ENCODE measurements around the gene HSPB8. TPM values are rescaled to one million over a fixed set of nuclear protein-coding genes. Genes with fewer than 3 reads are reported as not detected.

HSPB8 gene
- total and polyA plus RNA-seq, 4 donors, result 49.0 to 381 (median 93.9) TPM

GRCh38 chr12:119158402-119158801 is 20.3 kb upstream of the HSPB8 start:
- Histone ChIP-seq H3K27me3 (ENCODE audit: control insufficient read depth in 1 of 2, insufficient read depth in 2 of 2, low read length in 1 of 2) (no peaks in the 10 kb centered on the region), H3K4me1 (ENCODE audit: control insufficient read depth in 1 of 2, insufficient read depth in 2 of 2, low read length in 2 of 2) (peaks cover 5 to 6% of the 10 kb centered on the region in 2 donors), H3K4me3 (ENCODE audit: low read length in 2 of 2) (no peak overlapping the region), H3K9me3 (ENCODE audit: control insufficient read depth, low read length) (no peaks in the 10 kb centered on the region), H3K27ac (ENCODE audit: low read depth in 1 of 2, low read length in 2 of 2) (peak overlapping the region in 1 of 2 donors; percentile 57), H3K36me3 (ENCODE audit: control insufficient read depth in 1 of 2, insufficient read depth in 2 of 2, low read length in 1 of 2) (no peaks in the 10 kb centered on the region)
- intact Hi-C loops (cut with DNase I), result loop anchor here in 1 of 2 donors (1.0 kb wide), 1 partner anchor 18 kb away; no protein-coding TSS in a partner anchor
- WGBS, 2 donors, result 7 to 13% methylated on average over 7 of the region's 7 CpGs
- DNase-seq (no peak), ATAC-seq (ENCODE audit: low FRiP score) (peak; percentile 45)

DNA sequence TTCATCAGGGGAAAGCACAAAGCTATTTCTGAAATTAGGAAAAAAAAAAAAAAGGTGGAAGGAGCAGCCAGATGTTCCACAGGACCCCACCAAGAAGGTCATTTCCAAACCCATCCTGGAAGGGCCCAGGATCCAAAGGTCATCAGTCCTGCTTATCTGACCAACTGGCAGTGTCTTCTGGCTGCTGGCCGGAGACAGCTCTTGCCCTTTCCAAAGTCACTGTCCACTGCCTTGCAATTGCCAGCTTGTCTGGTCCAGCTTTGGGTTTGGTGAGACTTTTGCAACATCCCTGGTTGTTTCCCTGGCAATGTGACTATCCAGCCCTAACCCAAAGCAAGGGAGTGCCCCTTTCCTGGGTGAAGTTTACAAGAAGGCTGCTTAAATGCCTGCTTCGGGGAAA is 18.9 kb upstream of the HSPB8 start:
- Histone ChIP-seq H3K9me3 (ENCODE audit: control insufficient read depth, low read length) (no peaks in the 10 kb centered on the region), H3K27me3 (ENCODE audit: control insufficient read depth in 1 of 2, insufficient read depth in 2 of 2, low read length in 1 of 2) (no peaks in the 10 kb centered on the region), H3K4me1 (ENCODE audit: control insufficient read depth in 1 of 2, insufficient read depth in 2 of 2, low read length in 2 of 2) (peaks cover 6 to 7% of the 10 kb centered on the region in 2 donors), H3K36me3 (ENCODE audit: control insufficient read depth in 1 of 2, insufficient read depth in 2 of 2, low read length in 1 of 2) (no peaks in the 10 kb centered on the region), H3K4me3 (ENCODE audit: low read length in 2 of 2) (no peak overlapping the region), H3K27ac (ENCODE audit: low read depth in 1 of 2, low read length in 2 of 2) (peak overlapping the region in 1 of 2 donors; percentile 10)
- DNase-seq (no peak), ATAC-seq (ENCODE audit: low FRiP score) (no peak)
- intact Hi-C loops (cut with DNase I), result no loop called here
- WGBS, 2 donors, result 88 to 94% methylated on average over 2 of the region's 2 CpGs

GRCh38 chr12:119167902-119168301 is 10.8 kb upstream of the HSPB8 start:
- intact Hi-C loops (cut with DNase I), result no loop called here
- ATAC-seq (ENCODE audit: low FRiP score) (no peak), DNase-seq (no peak)
- Histone ChIP-seq H3K27me3 (ENCODE audit: control insufficient read depth in 1 of 2, insufficient read depth in 2 of 2, low read length in 1 of 2) (no peaks in the 10 kb centered on the region), H3K4me1 (ENCODE audit: control insufficient read depth in 1 of 2, insufficient read depth in 2 of 2, low read length in 2 of 2) (peaks cover 1 to 2% of the 10 kb centered on the region in 2 donors), H3K36me3 (ENCODE audit: control insufficient read depth in 1 of 2, insufficient read depth in 2 of 2, low read length in 1 of 2) (no peaks in the 10 kb centered on the region), H3K9me3 (ENCODE audit: control insufficient read depth, low read length) (no peaks in the 10 kb centered on the region), H3K27ac (ENCODE audit: low read depth in 1 of 2, low read length in 2 of 2) (no peak overlapping the region), H3K4me3 (ENCODE audit: low read length in 2 of 2) (no peak overlapping the region)
- WGBS, 2 donors, result 65 to 67% methylated on average over 3 of the region's 3 CpGs

DNA sequence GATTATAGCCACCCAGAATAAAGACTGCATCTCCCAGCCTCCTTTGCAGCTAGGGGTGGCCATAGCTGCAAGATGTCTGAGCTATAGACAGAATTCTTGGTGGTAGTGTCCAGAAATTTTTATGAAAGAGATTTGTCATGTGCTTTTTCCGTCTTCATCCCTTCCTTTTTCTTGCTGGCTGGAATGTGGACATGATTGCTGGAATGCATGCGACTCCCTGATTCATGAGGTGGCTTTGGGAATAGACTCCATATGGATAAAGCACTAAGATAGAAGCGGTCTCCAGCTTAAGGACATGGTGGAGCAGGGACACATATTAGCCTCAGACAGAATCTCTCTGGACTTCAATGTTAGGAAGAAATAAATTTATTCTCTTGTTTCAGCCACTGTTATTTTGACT is 10.0 kb upstream of the HSPB8 start:
- ATAC-seq (ENCODE audit: low FRiP score), result no peak
- H3K4me3 ChIP-seq (ENCODE audit: low read length in 2 of 2), result no peak overlapping the region
- WGBS, 2 donors, result 58 to 67% methylated on average over 3 of the region's 3 CpGs
- no peaks in the 10 kb centered on the region for H3K36me3 ChIP-seq (ENCODE audit: control insufficient read depth in 1 of 2, insufficient read depth in 2 of 2, low read length in 1 of 2)
- intact Hi-C loops (cut with DNase I), result no loop called here
- H3K9me3 ChIP-seq (ENCODE audit: control insufficient read depth, low read length), result no peaks in the 10 kb centered on the region
- no peak for DNase-seq
- H3K4me1 ChIP-seq (ENCODE audit: control insufficient read depth in 1 of 2, insufficient read depth in 2 of 2, low read length in 2 of 2), result peaks cover 1 to 2% of the 10 kb centered on the region in 2 donors
- no peaks in the 10 kb centered on the region for H3K27me3 ChIP-seq (ENCODE audit: control insufficient read depth in 1 of 2, insufficient read depth in 2 of 2, low read length in 1 of 2)
- no peak overlapping the region for H3K27ac ChIP-seq (ENCODE audit: low read depth in 1 of 2, low read length in 2 of 2)

DNA sequence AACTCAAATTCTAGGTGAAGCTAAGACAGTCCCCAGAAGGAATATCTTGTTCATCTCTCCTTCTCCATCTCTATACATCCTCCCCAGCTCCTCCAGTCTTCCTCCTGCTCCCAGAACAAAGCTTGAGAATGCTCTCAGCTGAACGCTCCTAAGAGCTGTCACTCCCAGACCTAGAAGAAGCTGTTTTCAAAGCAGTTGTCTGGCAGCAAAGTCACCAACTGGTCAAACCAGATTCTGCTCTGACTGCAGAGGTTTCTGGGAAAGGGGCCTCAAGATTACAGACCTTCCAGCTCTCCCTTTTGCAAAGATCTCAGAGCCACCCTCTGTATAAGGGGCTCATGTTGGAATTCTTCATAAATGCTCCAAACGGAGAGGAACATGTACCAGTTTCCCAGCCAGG is 9.6 kb upstream of the HSPB8 start:
- Histone ChIP-seq H3K4me1 (ENCODE audit: control insufficient read depth in 1 of 2, insufficient read depth in 2 of 2, low read length in 2 of 2) (peaks cover 0 to 1% of the 10 kb centered on the region in 2 donors), H3K27me3 (ENCODE audit: control insufficient read depth in 1 of 2, insufficient read depth in 2 of 2, low read length in 1 of 2) (no peaks in the 10 kb centered on the region), H3K4me3 (ENCODE audit: low read length in 2 of 2) (no peak overlapping the region), H3K9me3 (ENCODE audit: control insufficient read depth, low read length) (no peaks in the 10 kb centered on the region), H3K36me3 (ENCODE audit: control insufficient read depth in 1 of 2, insufficient read depth in 2 of 2, low read length in 1 of 2) (no peaks in the 10 kb centered on the region), H3K27ac (ENCODE audit: low read depth in 1 of 2, low read length in 2 of 2) (no peak overlapping the region)
- DNase-seq, result no peak
- WGBS, 2 donors, result 27 to 46% methylated on average over 2 of the region's 2 CpGs
- intact Hi-C loops (cut with DNase I), result no loop called here
- ATAC-seq (ENCODE audit: low FRiP score), result no peak

- intact Hi-C loops (cut with DNase I), result no loop called here
- Histone ChIP-seq H3K9me3 (ENCODE audit: control insufficient read depth, low read length) (no peaks in the 10 kb centered on the region), H3K27ac (ENCODE audit: low read depth in 1 of 2, low read length in 2 of 2) (no peak overlapping the region)
Measured at GRCh38 chr12:119171291-119171690, 7.4 kb upstream of the HSPB8 start.

GRCh38 chr12:119171691-119172425 is 6.9 kb upstream of the HSPB8 start:
- no peak overlapping the region for H3K4me3 ChIP-seq (ENCODE audit: low read length in 2 of 2)
- no peaks in the 10 kb centered on the region for H3K27me3 ChIP-seq (ENCODE audit: control insufficient read depth in 1 of 2, insufficient read depth in 2 of 2, low read length in 1 of 2)
- H3K36me3 ChIP-seq (ENCODE audit: control insufficient read depth in 1 of 2, insufficient read depth in 2 of 2, low read length in 1 of 2), result no peaks in the 10 kb centered on the region
- 67 to 78% methylated on average over 15 of the region's 15 CpGs for WGBS, 2 donors
- intact Hi-C loops (cut with DNase I), result no loop called here
- no peak overlapping the region for H3K27ac ChIP-seq (ENCODE audit: low read depth in 1 of 2, low read length in 2 of 2)
- H3K9me3 ChIP-seq (ENCODE audit: control insufficient read depth, low read length), result no peaks in the 10 kb centered on the region
- no peak for DNase-seq
- peaks cover 0 to 1% of the 10 kb centered on the region in 2 donors for H3K4me1 ChIP-seq (ENCODE audit: control insufficient read depth in 1 of 2, insufficient read depth in 2 of 2, low read length in 2 of 2)
- ATAC-seq (ENCODE audit: low FRiP score), result no peak

More at GRCh38 chr12:119171291-119171690, 7.4 kb upstream of the HSPB8 start:
- Histone ChIP-seq H3K4me1 (ENCODE audit: control insufficient read depth in 1 of 2, insufficient read depth in 2 of 2, low read length in 2 of 2) (peaks cover 0 to 1% of the 10 kb centered on the region in 2 donors), H3K4me3 (ENCODE audit: low read length in 2 of 2) (no peak overlapping the region), H3K36me3 (ENCODE audit: control insufficient read depth in 1 of 2, insufficient read depth in 2 of 2, low read length in 1 of 2) (no peaks in the 10 kb centered on the region), H3K27me3 (ENCODE audit: control insufficient read depth in 1 of 2, insufficient read depth in 2 of 2, low read length in 1 of 2) (no peaks in the 10 kb centered on the region)
- no peak for DNase-seq
- 76 to 82% methylated on average over 5 of the region's 5 CpGs for WGBS, 2 donors
- no peak for ATAC-seq (ENCODE audit: low FRiP score)

GRCh38 chr12:119175081-119175480 is 3.6 kb upstream of the HSPB8 start:
- intact Hi-C loops (cut with DNase I), result loop anchor here in 1 of 2 donors (5.0 kb wide), 1 partner anchor 798 kb away; the partner anchor contains the start of gene SUDS3
- WGBS, 2 donors, result 81 to 89% methylated on average over 5 of the region's 5 CpGs

More at GRCh38 chr12:119175081-119175480, 3.6 kb upstream of the HSPB8 start:
- Histone ChIP-seq H3K36me3 (ENCODE audit: control insufficient read depth in 1 of 2, insufficient read depth in 2 of 2, low read length in 1 of 2) (no peaks in the 10 kb centered on the region), H3K4me3 (ENCODE audit: low read length in 2 of 2) (no peak overlapping the region), H3K4me1 (ENCODE audit: control insufficient read depth in 1 of 2, insufficient read depth in 2 of 2, low read length in 2 of 2) (no peaks in the 10 kb centered on the region), H3K27me3 (ENCODE audit: control insufficient read depth in 1 of 2, insufficient read depth in 2 of 2, low read length in 1 of 2) (no peaks in the 10 kb centered on the region), H3K9me3 (ENCODE audit: control insufficient read depth, low read length) (no peaks in the 10 kb centered on the region), H3K27ac (ENCODE audit: low read depth in 1 of 2, low read length in 2 of 2) (peak overlapping the region in 1 of 2 donors; percentile 2)
- ATAC-seq (ENCODE audit: low FRiP score) (no peak), DNase-seq (no peak)
